ENCODE data around the gene PTPRR.

PTPRR gene

DNA sequence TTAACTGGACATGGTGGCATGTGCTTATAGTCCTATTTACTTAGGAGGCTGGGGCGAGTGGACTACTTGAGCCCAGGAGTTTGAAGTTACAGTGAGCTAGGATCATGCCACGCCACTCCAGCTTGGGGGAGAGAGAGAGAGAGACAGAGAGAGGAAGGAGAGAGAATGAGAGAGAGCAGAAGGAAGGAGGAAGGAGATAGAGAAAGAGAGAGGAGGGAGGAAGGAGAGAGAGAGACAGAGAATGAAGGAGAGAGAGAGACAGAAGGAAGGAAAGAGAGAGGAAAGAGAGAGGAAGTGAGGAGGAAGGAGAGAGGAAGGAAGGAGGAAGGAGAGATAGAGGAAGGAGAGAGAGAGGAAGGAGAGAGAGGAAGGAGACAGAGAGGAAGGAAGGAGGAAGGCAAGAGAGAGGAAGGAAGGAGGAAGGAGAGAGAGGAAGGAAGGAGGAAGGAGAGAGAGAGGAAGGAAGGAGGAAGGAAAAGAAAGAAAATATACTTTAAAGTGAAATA is 189.8 kb downstream of the PTPRR start:
- no peak for ATAC-seq
- TF ChIP-seq ZFP3 (CRISPR knock-in tag; IDR thresholded peaks at IDR 0.05) (no peak), ESRRG (CRISPR knock-in tag; IDR thresholded peaks at IDR 0.05) (no peak), PPARA (CRISPR knock-in tag; IDR thresholded peaks at IDR 0.05; ENCODE audit: borderline replicate concordance) (no peak), ZNF70 (CRISPR knock-in tag; IDR thresholded peaks at IDR 0.05) (no peak), SNAI2 (CRISPR knock-in tag; IDR thresholded peaks at IDR 0.05) (no peak), CSDC2 (CRISPR knock-in tag; IDR thresholded peaks at IDR 0.05) (no peak), ARNTL (CRISPR knock-in tag; IDR thresholded peaks at IDR 0.05; ENCODE audit: borderline replicate concordance, low read depth) (no peak), RARB (CRISPR knock-in tag; IDR thresholded peaks at IDR 0.05) (no peak), ZNF565 (CRISPR knock-in tag; conservative IDR thresholded peaks at IDR 0.05; ENCODE audit: low read depth) (no peak), ZFP30 (CRISPR knock-in tag; IDR thresholded peaks at IDR 0.05) (no peak), ZNF8 (CRISPR knock-in tag; IDR thresholded peaks at IDR 0.05) (no peak), GLIS3 (CRISPR knock-in tag; IDR thresholded peaks at IDR 0.05) (no peak), TOX (CRISPR knock-in tag; IDR thresholded peaks at IDR 0.05; ENCODE audit: borderline replicate concordance) (no peak), ZC3H10 (CRISPR knock-in tag; IDR thresholded peaks at IDR 0.05) (no peak), OSR1 (CRISPR knock-in tag; IDR thresholded peaks at IDR 0.05) (no peak)
- TF ChIP-seq, protein P1, sequence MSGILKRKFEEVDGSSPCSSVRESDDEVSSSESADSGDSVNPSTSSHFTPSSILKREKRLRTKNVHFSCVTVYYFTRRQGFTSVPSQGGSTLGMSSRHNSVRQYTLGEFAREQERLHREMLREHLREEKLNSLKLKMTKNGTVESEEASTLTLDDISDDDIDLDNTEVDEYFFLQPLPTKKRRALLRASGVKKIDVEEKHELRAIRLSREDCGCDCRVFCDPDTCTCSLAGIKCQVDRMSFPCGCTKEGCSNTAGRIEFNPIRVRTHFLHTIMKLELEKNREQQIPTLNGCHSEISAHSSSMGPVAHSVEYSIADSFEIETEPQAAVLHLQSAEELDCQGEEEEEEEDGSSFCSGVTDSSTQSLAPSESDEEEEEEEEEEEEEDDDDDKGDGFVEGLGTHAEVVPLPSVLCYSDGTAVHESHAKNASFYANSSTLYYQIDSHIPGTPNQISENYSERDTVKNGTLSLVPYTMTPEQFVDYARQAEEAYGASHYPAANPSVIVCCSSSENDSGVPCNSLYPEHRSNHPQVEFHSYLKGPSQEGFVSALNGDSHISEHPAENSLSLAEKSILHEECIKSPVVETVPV (CRISPR knock-in tag; IDR thresholded peaks at IDR 0.05) = no peak
- TF ChIP-seq, protein P2, sequence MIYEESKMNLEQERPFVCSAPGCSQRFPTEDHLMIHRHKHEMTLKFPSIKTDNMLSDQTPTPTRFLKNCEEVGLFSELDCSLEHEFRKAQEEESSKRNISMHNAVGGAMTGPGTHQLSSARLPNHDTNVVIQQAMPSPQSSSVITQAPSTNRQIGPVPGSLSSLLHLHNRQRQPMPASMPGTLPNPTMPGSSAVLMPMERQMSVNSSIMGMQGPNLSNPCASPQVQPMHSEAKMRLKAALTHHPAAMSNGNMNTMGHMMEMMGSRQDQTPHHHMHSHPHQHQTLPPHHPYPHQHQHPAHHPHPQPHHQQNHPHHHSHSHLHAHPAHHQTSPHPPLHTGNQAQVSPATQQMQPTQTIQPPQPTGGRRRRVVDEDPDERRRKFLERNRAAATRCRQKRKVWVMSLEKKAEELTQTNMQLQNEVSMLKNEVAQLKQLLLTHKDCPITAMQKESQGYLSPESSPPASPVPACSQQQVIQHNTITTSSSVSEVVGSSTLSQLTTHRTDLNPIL (CRISPR knock-in tag; IDR thresholded peaks at IDR 0.05; ENCODE audit: low read depth) = no peak
- TF ChIP-seq, protein P3, sequence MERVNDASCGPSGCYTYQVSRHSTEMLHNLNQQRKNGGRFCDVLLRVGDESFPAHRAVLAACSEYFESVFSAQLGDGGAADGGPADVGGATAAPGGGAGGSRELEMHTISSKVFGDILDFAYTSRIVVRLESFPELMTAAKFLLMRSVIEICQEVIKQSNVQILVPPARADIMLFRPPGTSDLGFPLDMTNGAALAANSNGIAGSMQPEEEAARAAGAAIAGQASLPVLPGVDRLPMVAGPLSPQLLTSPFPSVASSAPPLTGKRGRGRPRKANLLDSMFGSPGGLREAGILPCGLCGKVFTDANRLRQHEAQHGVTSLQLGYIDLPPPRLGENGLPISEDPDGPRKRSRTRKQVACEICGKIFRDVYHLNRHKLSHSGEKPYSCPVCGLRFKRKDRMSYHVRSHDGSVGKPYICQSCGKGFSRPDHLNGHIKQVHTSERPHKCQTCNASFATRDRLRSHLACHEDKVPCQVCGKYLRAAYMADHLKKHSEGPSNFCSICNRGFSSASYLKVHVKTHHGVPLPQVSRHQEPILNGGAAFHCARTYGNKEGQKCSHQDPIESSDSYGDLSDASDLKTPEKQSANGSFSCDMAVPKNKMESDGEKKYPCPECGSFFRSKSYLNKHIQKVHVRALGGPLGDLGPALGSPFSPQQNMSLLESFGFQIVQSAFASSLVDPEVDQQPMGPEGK (CRISPR knock-in tag; IDR thresholded peaks at IDR 0.05; ENCODE audit: borderline replicate concordance) = no peak
- TF ChIP-seq, protein P4, sequence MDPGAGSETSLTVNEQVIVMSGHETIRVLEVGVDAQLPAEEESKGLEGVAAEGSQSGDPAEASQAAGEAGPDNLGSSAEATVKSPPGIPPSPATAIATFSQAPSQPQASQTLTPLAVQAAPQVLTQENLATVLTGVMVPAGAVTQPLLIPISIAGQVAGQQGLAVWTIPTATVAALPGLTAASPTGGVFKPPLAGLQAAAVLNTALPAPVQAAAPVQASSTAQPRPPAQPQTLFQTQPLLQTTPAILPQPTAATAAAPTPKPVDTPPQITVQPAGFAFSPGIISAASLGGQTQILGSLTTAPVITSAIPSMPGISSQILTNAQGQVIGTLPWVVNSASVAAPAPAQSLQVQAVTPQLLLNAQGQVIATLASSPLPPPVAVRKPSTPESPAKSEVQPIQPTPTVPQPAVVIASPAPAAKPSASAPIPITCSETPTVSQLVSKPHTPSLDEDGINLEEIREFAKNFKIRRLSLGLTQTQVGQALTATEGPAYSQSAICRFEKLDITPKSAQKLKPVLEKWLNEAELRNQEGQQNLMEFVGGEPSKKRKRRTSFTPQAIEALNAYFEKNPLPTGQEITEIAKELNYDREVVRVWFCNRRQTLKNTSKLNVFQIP (CRISPR knock-in tag; IDR thresholded peaks at IDR 0.05; ENCODE audit: borderline replicate concordance, low read depth) = no peak

DNA sequence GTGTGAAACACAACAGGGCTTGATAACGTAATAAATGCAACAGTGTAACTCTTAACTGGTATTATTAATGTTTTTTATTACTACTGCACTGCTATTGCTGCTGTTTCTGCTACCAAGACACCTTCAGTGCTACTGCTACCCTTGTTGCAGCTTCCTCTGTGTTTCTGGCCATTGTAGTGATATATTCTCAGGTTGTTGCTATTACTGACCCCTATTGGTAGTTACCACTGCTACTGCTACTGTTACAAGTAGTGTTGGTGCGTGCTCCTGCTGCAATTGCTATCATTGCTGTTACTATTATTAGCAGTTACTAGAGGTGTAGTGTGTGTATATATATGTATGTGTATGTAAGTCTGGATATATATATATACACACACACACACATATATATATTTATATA is 196.1 kb downstream of the PTPRR start:
- ATAC-seq = peak; percentile 56; the same call in 1 of the 3 replicates

DNA sequence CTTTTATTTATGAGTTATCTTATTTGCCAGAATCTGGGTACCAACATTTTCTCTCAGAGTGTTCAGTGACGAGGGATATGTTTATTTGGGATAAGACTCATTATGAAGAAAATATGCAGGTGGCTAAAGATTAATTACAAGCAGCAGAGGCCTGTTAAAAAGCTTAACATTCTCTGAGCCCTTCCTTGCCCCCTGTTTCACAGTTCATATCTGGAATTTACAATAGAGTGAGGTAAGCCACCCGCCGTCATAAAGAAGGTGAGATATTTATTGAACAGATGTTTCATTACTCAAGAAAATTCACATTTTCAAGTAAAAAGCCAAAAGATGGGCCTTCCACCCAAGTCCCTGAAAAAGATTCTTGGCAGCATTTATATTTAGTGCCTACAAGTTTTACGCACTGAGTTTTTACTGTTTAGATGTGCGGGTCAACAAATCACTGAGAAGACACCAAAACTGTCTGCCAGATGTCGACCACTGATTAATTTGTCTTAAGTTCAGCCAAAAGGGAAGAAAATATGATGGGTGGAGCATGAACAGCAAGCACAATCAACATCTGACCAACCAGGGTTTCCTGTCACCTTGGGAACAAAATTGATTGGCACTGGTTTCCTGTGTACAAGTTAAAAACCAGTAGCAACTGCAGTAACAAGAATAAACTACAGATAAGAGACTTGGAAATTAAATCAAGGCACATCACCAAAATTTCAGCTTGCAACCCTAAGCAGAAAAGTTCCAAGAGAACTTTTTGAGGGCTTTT is 197.8 kb downstream of the PTPRR start:
- no peak for ATAC-seq
- TF ChIP-seq, protein P1 (CRISPR knock-in tag; IDR thresholded peaks at IDR 0.05) = no peak

More for the DNA sequence above, 196.1 kb downstream of the PTPRR start:
- TF ChIP-seq TCF4 (CRISPR knock-in tag; IDR thresholded peaks at IDR 0.05; ENCODE audit: borderline replicate concordance) (no peak), TOX (CRISPR knock-in tag; IDR thresholded peaks at IDR 0.05; ENCODE audit: borderline replicate concordance) (no peak)

Data from SK-N-SH treated with all-trans-retinoic acid at 6 μM for 48 hours (cell line).